SJSA1 (cell line): ENCODE measurements around the gene SHCBP1L. TPM values are rescaled to one million over a fixed set of nuclear protein-coding genes. Genes with fewer than 3 reads are reported as not detected.
"Not testable (repeated sequence)": the region's sequence is repeated elsewhere in the genome, so short reads cannot be mapped to it uniquely, and the experiment has no call there.

ENCODE experiments used
- DNase-seq, 2 experiments: peaks; one replicate each; pipeline ENCODE4 v3.0.0-alpha.2; 2015 to 2020; ENCODE audit warnings: low spot score in 2 of 2, low read depth in 1 of 2
- H3K27ac ChIP-seq: fragments of 250-450 bp; sonication (Bioruptor Pico); 2 replicates; pipeline ENCODE4 v1.5.1; 2020; ENCODE audit warnings: mild to moderate bottlenecking, moderate library complexity
- H3K27me3 ChIP-seq: fragments of 250-450 bp; sonication (Bioruptor Pico); replicated peaks from 2 replicates; pipeline ENCODE4 v1.5.1; 2020; ENCODE audit warnings: mild to moderate bottlenecking, moderate library complexity
- H3K36me3 ChIP-seq: fragments of 250-450 bp; sonication (Bioruptor Pico); 2 replicates; pipeline ENCODE4 v1.5.1; 2020; ENCODE audit warnings: mild to moderate bottlenecking
- H3K4me1 ChIP-seq: fragments of 250-450 bp; sonication (Bioruptor Pico); replicated peaks from 2 replicates; pipeline ENCODE4 v1.6.1; 2021; ENCODE audit warnings: mild to moderate bottlenecking
- H3K4me3 ChIP-seq: fragments of 250-450 bp; sonication (Bioruptor Pico); 2 replicates; pipeline ENCODE4 v1.5.1; 2020; ENCODE audit warnings: mild to moderate bottlenecking
- H3K9me3 ChIP-seq: fragments of 250-450 bp; sonication (Bioruptor Pico); replicated peaks from 2 replicates; pipeline ENCODE4 v1.5.1; 2020; ENCODE audit warnings: mild to moderate bottlenecking
- total RNA-seq: library from RNA; depleted of rRNA; stranded (reverse); fragments of >200 nt; shearing (Covaris generic); gene quantifications from 2 replicates; pipeline ENCODE4 v1.2.3, GENCODE V29; 2014

SHCBP1L gene
- total RNA-seq, 1 experiment from 2014 or later, result not detected

GRCh38 chr1:182901946-182902345 lies 51.0 kb downstream of the SHCBP1L start:
- not testable (repeated sequence) for H3K4me1 ChIP-seq, H3K27ac ChIP-seq, H3K27me3 ChIP-seq, DNase-seq, H3K4me3 ChIP-seq, H3K9me3 ChIP-seq, H3K36me3 ChIP-seq

- no peaks in the 10 kb centered on the region for H3K36me3 ChIP-seq
Measured at GRCh38 chr1:182897696-182898095, 55.3 kb downstream of the SHCBP1L start.

GRCh38 chr1:182890927-182891610 lies 61.9 kb downstream of the SHCBP1L start:
- H3K27ac ChIP-seq, result no peak overlapping the region
- H3K9me3 ChIP-seq, result no peaks in the 10 kb centered on the region
- H3K27me3 ChIP-seq, result no peaks in the 10 kb centered on the region
- H3K4me3 ChIP-seq, result no peak overlapping the region
- peaks cover 34% of the 10 kb centered on the region for H3K36me3 ChIP-seq
- no peaks in the 10 kb centered on the region for H3K4me1 ChIP-seq
- no peak for DNase-seq

More at GRCh38 chr1:182897696-182898095, 55.3 kb downstream of the SHCBP1L start:
- Histone ChIP-seq H3K27ac (no peak overlapping the region), H3K4me1 (no peaks in the 10 kb centered on the region), H3K9me3 (no peaks in the 10 kb centered on the region), H3K4me3 (no peak overlapping the region), H3K27me3 (no peaks in the 10 kb centered on the region)
- no peak for DNase-seq

- Histone ChIP-seq H3K4me1 (no peaks in the 10 kb centered on the region), H3K4me3 (no peak overlapping the region), H3K27me3 (no peaks in the 10 kb centered on the region), H3K36me3 (peaks cover 43% of the 10 kb centered on the region), H3K9me3 (no peaks in the 10 kb centered on the region), H3K27ac (no peak overlapping the region)
- DNase-seq, result no peak
Measured at GRCh38 chr1:182889997-182890396, 63.0 kb downstream of the SHCBP1L start.

GRCh38 chr1:182888736-182889531 lies 64.0 kb downstream of the SHCBP1L start:
- DNase-seq, result no peak

GRCh38 chr1:182886985-182887384 lies 66.0 kb downstream of the SHCBP1L start:
- H3K9me3 ChIP-seq, result no peaks in the 10 kb centered on the region
- no peak for DNase-seq
- H3K27ac ChIP-seq, result no peak overlapping the region
- H3K36me3 ChIP-seq, result peaks cover 73% of the 10 kb centered on the region
- H3K4me1 ChIP-seq, result no peaks in the 10 kb centered on the region
- no peaks in the 10 kb centered on the region for H3K27me3 ChIP-seq
- H3K4me3 ChIP-seq, result no peak overlapping the region

More at GRCh38 chr1:182888736-182889531, 64.0 kb downstream of the SHCBP1L start:
- Histone ChIP-seq H3K27ac (no peak overlapping the region), H3K4me3 (no peak overlapping the region), H3K27me3 (no peaks in the 10 kb centered on the region), H3K36me3 (peaks cover 54% of the 10 kb centered on the region), H3K9me3 (no peaks in the 10 kb centered on the region), H3K4me1 (no peaks in the 10 kb centered on the region)

GRCh38 chr1:182885591-182885990 lies 67.4 kb downstream of the SHCBP1L start:
- Histone ChIP-seq H3K27ac (no peak overlapping the region), H3K4me1 (no peaks in the 10 kb centered on the region), H3K4me3 (no peak overlapping the region), H3K36me3 (peaks cover 87% of the 10 kb centered on the region), H3K9me3 (no peaks in the 10 kb centered on the region), H3K27me3 (no peaks in the 10 kb centered on the region)
- no peak for DNase-seq

GRCh38 chr1:182884872-182885271 lies 68.1 kb downstream of the SHCBP1L start:
- Histone ChIP-seq H3K9me3 (no peaks in the 10 kb centered on the region), H3K4me3 (no peak overlapping the region), H3K27me3 (no peaks in the 10 kb centered on the region), H3K36me3 (peaks cover 94% of the 10 kb centered on the region), H3K27ac (no peak overlapping the region), H3K4me1 (no peaks in the 10 kb centered on the region)
- no peak for DNase-seq

GRCh38 chr1:182877842-182878241 lies 75.1 kb downstream of the SHCBP1L start:
- H3K27me3 ChIP-seq, result no peaks in the 10 kb centered on the region
- H3K9me3 ChIP-seq, result no peaks in the 10 kb centered on the region
- H3K27ac ChIP-seq, result no peak overlapping the region
- no peak for DNase-seq
- no peak overlapping the region for H3K4me3 ChIP-seq
- no peaks in the 10 kb centered on the region for H3K4me1 ChIP-seq
- H3K36me3 ChIP-seq, result peaks cover 100% of the 10 kb centered on the region

GRCh38 chr1:182877331-182877730 lies 75.6 kb downstream of the SHCBP1L start:
- Histone ChIP-seq H3K4me3 (no peak overlapping the region), H3K36me3 (peaks cover 100% of the 10 kb centered on the region), H3K4me1 (no peaks in the 10 kb centered on the region), H3K27me3 (no peaks in the 10 kb centered on the region), H3K27ac (no peak overlapping the region), H3K9me3 (no peaks in the 10 kb centered on the region)
- no peak for DNase-seq

- peaks cover 100% of the 10 kb centered on the region for H3K36me3 ChIP-seq
- H3K4me3 ChIP-seq, result no peak overlapping the region
- no peak overlapping the region for H3K27ac ChIP-seq
- H3K27me3 ChIP-seq, result no peaks in the 10 kb centered on the region
- DNase-seq, result no peak
- H3K9me3 ChIP-seq, result no peaks in the 10 kb centered on the region
- H3K4me1 ChIP-seq, result no peaks in the 10 kb centered on the region
Measured at GRCh38 chr1:182875889-182876288, 77.1 kb downstream of the SHCBP1L start.

- Histone ChIP-seq H3K9me3 (no peaks in the 10 kb centered on the region), H3K27me3 (no peaks in the 10 kb centered on the region), H3K27ac (no peak overlapping the region), H3K4me3 (no peak overlapping the region), H3K4me1 (no peaks in the 10 kb centered on the region), H3K36me3 (peaks cover 100% of the 10 kb centered on the region)
- DNase-seq, result no peak
Measured at GRCh38 chr1:182872881-182873280, 80.1 kb downstream of the SHCBP1L start.

- Histone ChIP-seq H3K36me3 (peaks cover 100% of the 10 kb centered on the region), H3K9me3 (no peaks in the 10 kb centered on the region), H3K4me3 (no peak overlapping the region), H3K27me3 (no peaks in the 10 kb centered on the region), H3K4me1 (no peaks in the 10 kb centered on the region), H3K27ac (no peak overlapping the region)
- no peak for DNase-seq
Measured at GRCh38 chr1:182869241-182869666, 83.7 kb downstream of the SHCBP1L start.

GRCh38 chr1:182867861-182868260 lies 85.1 kb downstream of the SHCBP1L start:
- no peak overlapping the region for H3K27ac ChIP-seq
- no peaks in the 10 kb centered on the region for H3K4me1 ChIP-seq
- DNase-seq, result no peak
- no peak overlapping the region for H3K4me3 ChIP-seq
- H3K36me3 ChIP-seq, result peaks cover 100% of the 10 kb centered on the region
- H3K27me3 ChIP-seq, result no peaks in the 10 kb centered on the region
- H3K9me3 ChIP-seq, result no peaks in the 10 kb centered on the region
